WTC11 (cell line): ENCODE results near the gene PRKCE.

Source experiments
- ESRRA ChIP-seq: sonication (generic); formaldehyde crosslinking; IDR thresholded peaks from 2 replicates; pipeline ENCODE4 v1.8.1; 2022; ENCODE audit warnings: mild to moderate bottlenecking, missing genetic modification reagents, borderline replicate concordance
- FOXJ3 ChIP-seq: sonication (generic); formaldehyde crosslinking; IDR thresholded peaks from 2 replicates; pipeline ENCODE4 v1.9.0; 2021; ENCODE audit warnings: missing genetic modification reagents, mild to moderate bottlenecking, borderline replicate concordance
- GABPB1 ChIP-seq: sonication (generic); formaldehyde crosslinking; IDR thresholded peaks from 2 replicates; pipeline ENCODE4 v1.8.1; 2023; ENCODE audit warnings: mild to moderate bottlenecking, missing genetic modification reagents
- GRHL2 ChIP-seq: fragments of 250-450 bp; sonication (Bioruptor Pico); IDR thresholded peaks from 2 replicates; pipeline ENCODE4 v1.8.0; 2022; ENCODE audit warnings: mild to moderate bottlenecking, moderate library complexity; ENCODE audit not compliant: insufficient replicate concordance, severe bottlenecking
- IRF2 ChIP-seq: sonication (generic); formaldehyde crosslinking; IDR thresholded peaks from 2 replicates; pipeline ENCODE4 v1.8.0; 2022; ENCODE audit warnings: low read depth, missing genetic modification reagents, borderline replicate concordance
- KAT7 ChIP-seq: sonication (generic); formaldehyde crosslinking; IDR thresholded peaks from 2 replicates; pipeline ENCODE4 v1.8.1; 2023; ENCODE audit warnings: missing genetic modification reagents, mild to moderate bottlenecking, borderline replicate concordance
- ZNF219 ChIP-seq: sonication (generic); formaldehyde crosslinking; IDR thresholded peaks from 2 replicates; pipeline ENCODE4 v1.8.0; 2023; ENCODE audit warnings: missing genetic modification reagents, mild to moderate bottlenecking, borderline replicate concordance
- ZNF396 ChIP-seq: fragments of 250-450 bp; sonication (Bioruptor Pico); IDR thresholded peaks from 2 replicates; pipeline ENCODE4 v1.8.0; 2021; ENCODE audit warnings: mild to moderate bottlenecking, moderate library complexity, borderline replicate concordance
- TF ChIP-seq, protein P1 (sequence below): fragments of 200-600 bp; IDR thresholded peaks from 2 replicates; pipeline ENCODE4 v1.8.0; 2022; ENCODE audit warnings: antibody characterized with exemption
- TF ChIP-seq, protein P2 (sequence below): sonication (generic); formaldehyde crosslinking; IDR thresholded peaks from 2 replicates; pipeline ENCODE4 v1.8.0; 2023; ENCODE audit warnings: missing genetic modification reagents
- TF ChIP-seq, protein P3 (sequence below): fragments of 250-450 bp; sonication (Bioruptor Pico); IDR thresholded peaks from 2 replicates; pipeline ENCODE4 v2.1.2; 2022; ENCODE audit warnings: mild to moderate bottlenecking, moderate library complexity

DNA sequence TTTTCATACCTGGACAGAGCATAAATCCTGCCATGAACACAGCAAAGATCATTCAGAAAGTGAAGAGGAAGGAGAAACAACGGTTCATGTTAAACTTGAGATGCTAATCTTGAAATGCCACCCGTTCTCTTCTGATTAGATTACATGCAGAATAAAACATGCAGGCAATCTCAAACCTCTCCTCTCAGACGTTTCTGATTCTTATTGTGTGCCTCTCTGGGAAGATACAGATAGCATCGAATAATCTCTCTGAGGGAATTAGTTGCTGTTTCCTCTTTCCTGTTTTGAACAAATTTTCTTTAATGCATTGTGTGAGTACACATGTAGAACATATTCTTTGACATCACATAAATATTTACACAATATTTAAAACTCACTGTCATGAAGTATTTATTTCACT lies 313.4 kb downstream of the PRKCE start:
- TF ChIP-seq GABPB1 (CRISPR knock-in tag) (no peak), ZNF396 (CRISPR knock-in tag) (no peak), ESRRA (CRISPR knock-in tag) (no peak), KAT7 (CRISPR knock-in tag) (no peak), ZNF219 (CRISPR knock-in tag) (no peak), GRHL2 (CRISPR knock-in tag) (no peak), FOXJ3 (CRISPR knock-in tag) (no peak), IRF2 (no peak)
- TF ChIP-seq, protein P1, sequence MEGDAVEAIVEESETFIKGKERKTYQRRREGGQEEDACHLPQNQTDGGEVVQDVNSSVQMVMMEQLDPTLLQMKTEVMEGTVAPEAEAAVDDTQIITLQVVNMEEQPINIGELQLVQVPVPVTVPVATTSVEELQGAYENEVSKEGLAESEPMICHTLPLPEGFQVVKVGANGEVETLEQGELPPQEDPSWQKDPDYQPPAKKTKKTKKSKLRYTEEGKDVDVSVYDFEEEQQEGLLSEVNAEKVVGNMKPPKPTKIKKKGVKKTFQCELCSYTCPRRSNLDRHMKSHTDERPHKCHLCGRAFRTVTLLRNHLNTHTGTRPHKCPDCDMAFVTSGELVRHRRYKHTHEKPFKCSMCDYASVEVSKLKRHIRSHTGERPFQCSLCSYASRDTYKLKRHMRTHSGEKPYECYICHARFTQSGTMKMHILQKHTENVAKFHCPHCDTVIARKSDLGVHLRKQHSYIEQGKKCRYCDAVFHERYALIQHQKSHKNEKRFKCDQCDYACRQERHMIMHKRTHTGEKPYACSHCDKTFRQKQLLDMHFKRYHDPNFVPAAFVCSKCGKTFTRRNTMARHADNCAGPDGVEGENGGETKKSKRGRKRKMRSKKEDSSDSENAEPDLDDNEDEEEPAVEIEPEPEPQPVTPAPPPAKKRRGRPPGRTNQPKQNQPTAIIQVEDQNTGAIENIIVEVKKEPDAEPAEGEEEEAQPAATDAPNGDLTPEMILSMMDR = no peak
- TF ChIP-seq, protein P2, sequence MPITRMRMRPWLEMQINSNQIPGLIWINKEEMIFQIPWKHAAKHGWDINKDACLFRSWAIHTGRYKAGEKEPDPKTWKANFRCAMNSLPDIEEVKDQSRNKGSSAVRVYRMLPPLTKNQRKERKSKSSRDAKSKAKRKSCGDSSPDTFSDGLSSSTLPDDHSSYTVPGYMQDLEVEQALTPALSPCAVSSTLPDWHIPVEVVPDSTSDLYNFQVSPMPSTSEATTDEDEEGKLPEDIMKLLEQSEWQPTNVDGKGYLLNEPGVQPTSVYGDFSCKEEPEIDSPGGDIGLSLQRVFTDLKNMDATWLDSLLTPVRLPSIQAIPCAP (CRISPR knock-in tag) = no peak
- TF ChIP-seq, protein P3, sequence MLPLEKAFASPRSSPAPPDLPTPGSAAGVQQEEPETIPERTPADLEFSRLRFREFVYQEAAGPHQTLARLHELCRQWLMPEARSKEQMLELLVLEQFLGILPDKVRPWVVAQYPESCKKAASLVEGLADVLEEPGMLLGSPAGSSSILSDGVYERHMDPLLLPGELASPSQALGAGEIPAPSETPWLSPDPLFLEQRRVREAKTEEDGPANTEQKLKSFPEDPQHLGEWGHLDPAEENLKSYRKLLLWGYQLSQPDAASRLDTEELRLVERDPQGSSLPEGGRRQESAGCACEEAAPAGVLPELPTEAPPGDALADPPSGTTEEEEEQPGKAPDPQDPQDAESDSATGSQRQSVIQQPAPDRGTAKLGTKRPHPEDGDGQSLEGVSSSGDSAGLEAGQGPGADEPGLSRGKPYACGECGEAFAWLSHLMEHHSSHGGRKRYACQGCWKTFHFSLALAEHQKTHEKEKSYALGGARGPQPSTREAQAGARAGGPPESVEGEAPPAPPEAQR = no peak
